Stimulated activated CD8-positive, alpha-beta memory T cell treated with anti-CD3 and anti-CD28 coated beads, Interleukin-4, amount 100 ng/mL, for 1 hour (primary cell): ENCODE data around the gene DUSP15.
A peak's percentile ranks its signal among the peaks of the same experiment; 100 is the strongest.

Source experiments
- DNase-seq, 2 donors: peaks; one replicate each; pipeline ENCODE4 v3.0.0-alpha.2; 2020; ENCODE audit warnings: low read depth in 2 of 2, low spot score in 1 of 2

DUSP15 gene

GRCh38 chr20:31894980-31895675 is 24.8 kb upstream of the DUSP15 start:
- no peak for DNase-seq

DNA sequence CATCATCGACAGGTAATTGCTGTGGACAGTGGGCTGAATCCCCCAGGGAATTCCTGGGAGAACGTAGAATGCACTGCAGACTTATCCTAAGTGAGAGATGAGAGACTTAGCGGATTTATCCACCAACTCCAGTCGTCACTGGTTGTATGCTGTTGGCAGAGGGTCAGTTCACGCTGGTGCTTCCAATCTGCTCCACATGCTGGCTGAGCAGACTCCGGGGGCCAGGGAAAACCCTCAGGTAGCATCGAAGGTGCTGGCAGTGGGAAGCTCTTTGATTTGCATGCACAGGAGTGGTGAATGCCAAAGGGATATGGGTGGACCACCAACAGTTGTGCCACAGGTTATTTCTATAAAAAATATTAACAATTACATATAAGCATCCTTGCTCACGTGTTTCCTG is 20.3 kb upstream of the DUSP15 start:
- no peak for DNase-seq

GRCh38 chr20:31883829-31884228 is 13.5 kb upstream of the DUSP15 start:
- DNase-seq = no peak

DNA sequence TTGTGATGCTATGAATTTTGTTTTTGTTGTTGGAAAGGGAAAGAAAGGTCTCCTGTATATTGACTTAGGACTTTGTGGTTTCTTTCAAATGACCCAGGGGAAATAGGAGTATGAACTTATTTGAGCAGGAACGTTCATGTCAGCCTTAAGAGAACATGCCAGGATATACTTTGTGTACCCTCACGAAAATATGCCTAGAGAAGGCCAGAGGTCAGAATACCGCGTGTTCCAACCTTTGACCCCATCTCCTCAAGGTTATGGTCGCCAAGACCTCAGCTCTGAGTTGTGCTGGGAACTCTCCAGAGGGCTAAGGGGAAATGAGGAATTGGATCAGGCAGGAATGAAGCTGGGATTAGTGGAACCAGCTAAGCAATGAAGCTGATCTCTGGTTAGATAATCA is 11.6 kb upstream of the DUSP15 start:
- no peak for DNase-seq

GRCh38 chr20:31879143-31879987 is 9.0 kb upstream of the DUSP15 start:
- peak; percentile 46 to 47 for DNase-seq

- DNase-seq = no peak
Measured at GRCh38 chr20:31877684-31878083, 7.4 kb upstream of the DUSP15 start.

DNA sequence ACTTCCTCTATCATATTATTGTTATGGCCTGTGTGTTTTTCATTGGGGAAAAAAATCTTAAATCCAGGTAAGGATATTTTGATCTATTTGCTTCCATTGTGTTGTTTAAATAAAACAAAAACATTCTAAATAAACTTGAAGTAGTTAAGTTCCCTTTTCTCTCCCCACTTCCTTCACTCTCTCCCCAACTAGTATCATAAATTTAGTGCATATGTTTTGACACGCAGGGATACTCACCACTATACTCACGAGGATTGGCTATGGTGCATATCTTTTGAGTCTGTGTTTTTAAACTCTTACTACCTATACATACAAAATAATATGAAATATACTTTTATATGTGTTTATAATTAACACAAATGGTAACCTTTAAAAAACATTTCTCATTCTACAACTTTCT is 5.3 kb upstream of the DUSP15 start:
- DNase-seq = no peak

GRCh38 chr20:31872406-31872805 is 2.1 kb upstream of the DUSP15 start:
- DNase-seq = no peak

GRCh38 chr20:31871618-31871954 is 1.3 kb upstream of the DUSP15 start:
- no peak for DNase-seq

DNA sequence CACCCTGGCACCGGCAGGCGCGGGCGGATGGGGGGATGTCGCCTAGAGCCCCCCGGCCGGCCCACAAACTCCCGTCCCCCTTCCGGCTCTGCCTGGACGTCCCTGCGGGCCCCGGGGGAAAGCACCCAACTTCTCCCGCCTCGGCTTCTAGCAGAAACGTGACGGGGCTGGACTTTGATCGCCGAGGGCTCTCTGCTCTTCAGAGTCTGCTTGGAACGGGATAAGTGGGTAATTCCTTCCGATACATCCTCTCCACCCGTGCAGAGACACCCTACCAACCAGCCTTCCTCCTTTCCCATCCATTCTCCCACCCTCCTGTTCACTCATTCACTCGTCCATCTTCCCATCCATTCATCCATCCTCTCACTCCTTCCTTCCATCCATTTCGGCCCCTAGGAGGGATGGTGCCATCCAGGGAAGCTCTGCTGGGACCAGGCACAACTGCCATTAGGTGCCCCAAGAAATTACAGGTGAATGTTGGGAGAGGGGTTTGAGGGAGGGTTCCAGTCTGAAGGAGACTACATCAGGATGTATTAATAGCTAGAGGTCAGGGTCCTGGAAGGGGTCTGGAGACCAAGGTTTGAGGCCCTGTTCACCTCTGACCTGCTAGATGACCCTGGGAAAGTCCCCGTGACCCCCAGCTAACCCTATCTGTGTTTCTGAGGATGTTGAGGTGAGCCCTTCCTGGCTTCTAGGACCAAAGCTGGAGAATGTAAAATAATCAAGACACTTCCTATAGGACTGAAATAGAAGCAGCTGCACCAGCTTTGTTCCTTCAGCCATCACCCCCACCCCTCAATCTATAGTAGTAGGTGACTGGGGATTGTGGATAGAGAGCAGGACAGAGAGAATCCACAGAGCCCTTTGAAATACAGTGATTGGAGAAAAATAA is 645 bp upstream of the DUSP15 start:
- DNase-seq = no peak

DNA sequence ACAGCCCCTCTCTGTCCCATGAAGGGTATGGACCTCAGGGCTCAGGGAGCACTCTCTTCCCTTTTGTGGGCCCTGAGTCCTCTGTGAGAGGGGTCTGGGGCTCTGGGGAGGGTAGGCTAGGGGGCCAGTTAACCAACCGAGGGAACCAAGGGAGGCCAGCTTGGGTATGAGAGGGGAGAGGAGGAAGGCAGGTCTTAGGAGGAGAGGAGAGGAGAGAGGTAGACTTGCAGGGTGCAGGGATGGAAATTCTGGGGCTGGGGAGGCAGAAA is 720 bp downstream of the DUSP15 start:
- DNase-seq = no peak

GRCh38 chr20:31868853-31869672 is 1.3 kb downstream of the DUSP15 start:
- no peak for DNase-seq

DNA sequence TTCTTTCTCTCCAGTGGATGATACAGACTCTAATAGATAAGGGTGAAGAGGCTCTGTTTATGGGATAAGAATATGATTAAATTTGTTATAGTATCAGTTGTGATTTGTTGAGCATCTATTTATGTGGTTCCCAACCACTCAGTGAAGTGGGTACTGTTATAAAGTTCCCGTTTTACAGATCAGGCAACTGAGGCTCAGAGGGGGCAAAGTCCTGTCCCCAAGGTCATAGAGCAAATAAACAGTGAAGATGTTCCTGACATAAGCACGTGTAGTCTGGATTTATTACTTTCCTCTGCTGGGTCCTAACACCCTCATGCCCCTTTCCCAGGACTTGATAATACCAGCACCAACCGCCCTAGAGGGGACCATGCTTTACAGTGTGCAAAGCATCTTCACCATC is 4.1 kb downstream of the DUSP15 start:
- no peak for DNase-seq

- DNase-seq = no peak
Measured at GRCh38 chr20:31864521-31865400, 5.6 kb downstream of the DUSP15 start.

GRCh38 chr20:31863296-31864085 is 6.8 kb downstream of the DUSP15 start:
- DNase-seq = no peak

GRCh38 chr20:31862506-31862905 is 7.8 kb downstream of the DUSP15 start:
- DNase-seq = no peak

DNA sequence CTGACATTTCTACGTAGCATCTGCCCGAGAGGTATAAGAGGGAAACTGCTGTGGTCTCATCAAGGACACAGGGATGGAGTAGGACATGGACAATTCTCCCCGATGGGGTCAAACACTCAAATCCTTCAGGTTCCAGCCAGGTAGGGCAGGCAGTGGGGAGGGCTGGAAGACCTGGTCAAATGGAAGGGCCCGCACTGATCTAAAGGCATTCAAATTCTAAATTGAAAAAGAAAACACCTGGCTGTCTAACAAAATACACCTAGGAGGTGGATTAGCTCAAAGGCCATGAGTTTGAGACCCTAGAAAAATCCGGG is 8.2 kb downstream of the DUSP15 start:
- no peak for DNase-seq

DNA sequence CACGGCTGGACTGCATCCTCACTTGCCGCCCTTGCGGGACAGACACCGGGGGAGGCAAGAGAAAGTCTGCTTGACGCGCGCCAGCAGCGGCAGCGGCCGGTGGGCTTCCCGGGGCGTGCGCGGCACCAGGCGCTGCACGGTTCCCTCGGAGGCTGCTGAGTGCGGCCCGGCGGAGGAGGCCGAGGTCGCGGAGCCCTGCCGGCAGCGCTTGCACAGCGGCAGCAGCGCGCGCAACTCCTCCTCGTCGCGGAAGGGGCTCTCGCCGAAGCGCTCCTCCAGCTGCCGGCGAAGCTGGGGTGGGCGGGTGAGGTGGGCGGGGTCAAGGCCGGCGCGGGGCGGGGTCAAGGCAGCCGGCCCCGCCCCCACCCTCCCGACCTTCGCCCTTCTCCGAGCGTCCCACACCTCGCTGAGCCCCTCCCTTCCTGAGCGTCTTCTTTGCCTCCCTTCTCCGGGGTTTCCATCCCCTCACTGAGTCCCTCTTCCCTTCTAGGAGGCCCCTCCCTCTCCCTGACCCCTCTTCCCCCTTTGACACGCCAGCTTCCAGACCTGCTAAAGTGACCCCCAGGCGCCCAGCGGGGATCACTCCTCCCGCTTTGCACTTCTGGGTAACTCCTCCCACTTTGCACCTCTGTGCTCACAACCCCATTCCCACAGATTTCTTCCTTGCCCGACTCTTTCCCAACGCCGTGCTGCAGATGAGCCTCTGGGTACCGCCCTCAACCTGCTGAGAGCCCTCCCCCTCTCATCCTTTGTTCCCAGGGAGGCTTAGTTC is 8.8 kb downstream of the DUSP15 start:
- peak; percentile 24 to 37 for DNase-seq

DNA sequence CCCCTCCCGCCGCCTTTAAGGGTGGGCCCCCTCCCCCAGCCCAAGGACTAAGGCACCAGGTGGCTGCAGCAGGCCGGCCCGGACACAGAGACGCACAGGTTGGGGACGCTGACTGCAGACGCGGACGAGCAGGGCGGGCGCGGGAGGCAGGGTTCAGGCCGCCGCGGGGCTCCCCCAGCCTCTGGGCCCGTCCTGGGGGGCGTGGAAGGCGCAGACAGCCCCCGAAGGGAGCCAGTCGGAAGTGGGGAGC is 9.3 kb downstream of the DUSP15 start:
- no peak for DNase-seq
